ENCODE measurements around the gene MYMK. TPM values are rescaled to one million over a fixed set of nuclear protein-coding genes. Genes with fewer than 3 reads are reported as not detected.

MYMK gene
- total RNA-seq, 1 experiment from 2014 or later = not detected

GRCh38 chr9:133542002-133542401 is 17.2 kb upstream of the MYMK start:
- Histone ChIP-seq H3K4me2 (ENCODE audit: low read length) (no peak overlapping the region), H3K4me3 (replicated peaks in 1 of 2; ENCODE audit: low read depth in 1 of 2, low read length in 2 of 2) (no peak overlapping the region), H3K4me1 (ENCODE audit: control insufficient read depth in 1 of 2, insufficient read depth in 2 of 2, low read length in 2 of 2) (no peaks in the 10 kb centered on the region), H2AFZ (ENCODE audit: low read depth, low read length, poor library complexity, severe bottlenecking) (no peak overlapping the region), H4K20me1 (ENCODE audit: insufficient read depth) (no peaks in the 10 kb centered on the region), H3K27ac (ENCODE audit: low read depth, low read length) (no peak overlapping the region), H3K79me2 (ENCODE audit: insufficient read depth, low read length) (no peaks in the 10 kb centered on the region), H3K9me2 (ENCODE audit: insufficient read depth) (no peaks in the 10 kb centered on the region), H3K27me3 (ENCODE audit: insufficient read depth, low read length) (no peaks in the 10 kb centered on the region), H3K9me3 (ENCODE audit: control insufficient read depth in 1 of 2, insufficient read depth in 1 of 2, low read depth in 1 of 2, low read length in 2 of 2) (no peaks in the 10 kb centered on the region), H3K36me3 (ENCODE audit: control insufficient read depth in 1 of 2, insufficient read depth in 2 of 2, low read length in 2 of 2) (no peaks in the 10 kb centered on the region), H3K9ac (ENCODE audit: low read length) (no peak overlapping the region)
- ATAC-seq = no peak
- TF ChIP-seq POLR2AphosphoS5 (IDR thresholded peaks at IDR 0.05; ENCODE audit: low read depth, low read length) = no peak
- no peak for TF ChIP-seq EZH2 (IDR thresholded peaks at IDR 0.05)
- no peak for TF ChIP-seq REST (IDR thresholded peaks at IDR 0.05; ENCODE audit: low read depth)
- no peak for TF ChIP-seq FOSL1 (IDR thresholded peaks at IDR 0.05; ENCODE audit: low read depth)
- no peak for TF ChIP-seq POLR2A (IDR thresholded peaks at IDR 0.05; ENCODE audit: borderline replicate concordance, extremely low read depth, insufficient read depth, insufficient read length)
- TF ChIP-seq TCF7L2 (IDR thresholded peaks at IDR 0.05; ENCODE audit: borderline replicate concordance, extremely low read depth, insufficient read depth, insufficient read length) = no peak
- no peak for TF ChIP-seq SP1 (IDR thresholded peaks at IDR 0.05; ENCODE audit: low read depth)
- intact Hi-C loops (cut with micrococcal nuclease) = no loop called here
- CTCF ChIA-PET = no interaction called here
- no peak for DNase-seq (ENCODE audit: low read depth, low spot score)
- BruUV-seq (replicated peaks) = no TSS peak
- RAD21 ChIA-PET (ENCODE audit: low non-redundant PET in 1 of 2, low total read pairs in 2 of 2, uncharacterized antibody in 2 of 2, unreplicated experiment in 2 of 2) = no interaction called here
- POLR2A ChIA-PET = interaction anchor here (1.1 kb wide), 1 partner anchor 17 kb away, joined by 3 read pairs; no protein-coding TSS in a partner anchor

GRCh38 chr9:133540698-133541025 is 15.9 kb upstream of the MYMK start:
- no peak overlapping the region for H3K4me2 ChIP-seq (ENCODE audit: low read length)
- no peak for DNase-seq (ENCODE audit: low read depth, low spot score)
- no peak overlapping the region for H3K9ac ChIP-seq (ENCODE audit: low read length)
- ChIA-PET RAD21 (ENCODE audit: low non-redundant PET in 1 of 2, low total read pairs in 2 of 2, uncharacterized antibody in 2 of 2, unreplicated experiment in 2 of 2) (no interaction called here), CTCF (no interaction called here), POLR2A (no interaction called here)
- no peaks in the 10 kb centered on the region for H3K9me2 ChIP-seq (ENCODE audit: insufficient read depth)
- no peak overlapping the region for H3K4me3 ChIP-seq (replicated peaks in 1 of 2; ENCODE audit: low read depth in 1 of 2, low read length in 2 of 2)
- no peaks in the 10 kb centered on the region for H3K4me1 ChIP-seq (ENCODE audit: control insufficient read depth in 1 of 2, insufficient read depth in 2 of 2, low read length in 2 of 2)
- TF ChIP-seq CTCF (IDR thresholded peaks at IDR 0.05 in 2 of 3, conservative IDR thresholded peaks at IDR 0.05 in 1 of 3; ENCODE audit: borderline replicate concordance in 1 of 3, insufficient read depth in 1 of 3, low read depth in 2 of 3, low read length in 2 of 3) (peak in 1 of 3 experiments; percentile 13; a peak in 1 of 6 replicates), ZBTB33 (IDR thresholded peaks at IDR 0.05; ENCODE audit: extremely low read depth, insufficient replicate concordance, low read length) (no peak), ZFX (IDR thresholded peaks at IDR 0.05) (no peak)
- H3K27me3 ChIP-seq (ENCODE audit: insufficient read depth, low read length) = no peaks in the 10 kb centered on the region
- no peak overlapping the region for H3K27ac ChIP-seq (ENCODE audit: low read depth, low read length)
- intact Hi-C loops (cut with micrococcal nuclease) = no loop called here
- 0 out of 2 replicates have a peak, but pooled peaks have one; percentile 20 for ATAC-seq
- no peaks in the 10 kb centered on the region for H3K9me3 ChIP-seq (ENCODE audit: control insufficient read depth in 1 of 2, insufficient read depth in 1 of 2, low read depth in 1 of 2, low read length in 2 of 2)
- H2AFZ ChIP-seq (ENCODE audit: low read depth, low read length, poor library complexity, severe bottlenecking) = no peak overlapping the region
- H4K20me1 ChIP-seq (ENCODE audit: insufficient read depth) = no peaks in the 10 kb centered on the region
- no TSS peak for BruUV-seq (replicated peaks)
- H3K79me2 ChIP-seq (ENCODE audit: insufficient read depth, low read length) = no peaks in the 10 kb centered on the region
- no peaks in the 10 kb centered on the region for H3K36me3 ChIP-seq (ENCODE audit: control insufficient read depth in 1 of 2, insufficient read depth in 2 of 2, low read length in 2 of 2)

Data from HCT116 (cell line).